ENCODE measurements around the gene ZNF428.
"Not testable (repeated sequence)": the region's sequence is repeated elsewhere in the genome, so short reads cannot be mapped to it uniquely, and the experiment has no call there.

The ZNF428 gene, protein sequence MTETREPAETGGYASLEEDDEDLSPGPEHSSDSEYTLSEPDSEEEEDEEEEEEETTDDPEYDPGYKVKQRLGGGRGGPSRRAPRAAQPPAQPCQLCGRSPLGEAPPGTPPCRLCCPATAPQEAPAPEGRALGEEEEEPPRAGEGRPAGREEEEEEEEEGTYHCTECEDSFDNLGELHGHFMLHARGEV

GRCh38 chr19:43619262-43620060 lies at the start of gene ZNF428:
Gene ZNF428, minus strand, starts transcription at chr19:43619629. Its CDS starts 5,325 bp downstream, at chr19:43614304.
- DNase-seq, result peak; percentile 62 to 96 (median 90)

GRCh38 chr19:43668406-43669109 lies 49.1 kb upstream of the ZNF428 start:
- peak; percentile 64 to 100 (median 96) for DNase-seq

- peak in 1 of 14 donors; percentile 44 for DNase-seq
Measured at GRCh38 chr19:43667876-43668405, 48.5 kb upstream of the ZNF428 start.

GRCh38 chr19:43667126-43667875 lies 47.9 kb upstream of the ZNF428 start:
- peak in 1 of 14 donors; percentile 17 for DNase-seq

DNA sequence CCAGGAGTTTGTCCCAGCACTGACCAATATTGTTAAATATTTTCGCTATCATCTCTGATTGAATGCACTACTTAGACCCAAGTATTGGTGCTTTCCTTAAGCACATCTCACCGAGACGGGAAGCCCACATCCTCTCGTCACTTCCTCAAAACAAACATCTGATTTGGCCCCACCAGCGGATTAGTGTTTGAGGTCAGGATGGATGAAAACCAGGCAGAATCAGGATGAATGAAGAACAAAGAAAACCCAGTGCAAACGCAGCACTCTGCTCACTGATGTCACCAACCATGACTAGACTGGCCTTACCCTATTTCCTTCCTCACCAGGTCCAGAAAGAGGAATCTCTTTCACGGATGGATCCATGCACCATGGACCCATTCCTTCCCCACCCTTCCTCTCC lies 44.6 kb upstream of the ZNF428 start:
- peak in 2 of 14 donors; percentile 2 to 6 for DNase-seq

DNA sequence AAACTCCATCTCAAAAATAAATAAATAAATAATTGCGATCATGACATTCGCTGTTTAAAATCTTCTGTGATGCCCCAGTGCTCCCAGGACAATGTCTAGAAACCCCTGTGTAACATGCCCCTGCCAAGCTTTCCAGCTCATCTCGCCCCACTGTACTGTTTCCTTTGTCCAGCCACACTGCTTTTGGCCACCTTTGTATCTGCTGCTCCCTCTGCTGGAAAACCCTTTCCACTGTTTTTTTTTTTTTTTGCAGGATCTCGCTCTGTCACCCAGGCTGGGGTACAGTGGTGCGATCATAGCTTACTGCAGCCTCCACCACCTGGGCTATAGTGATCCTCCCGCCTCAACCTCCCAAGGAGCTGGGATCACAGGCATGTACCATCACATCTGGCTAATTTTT lies 43.1 kb upstream of the ZNF428 start:
- DNase-seq, result peak in 1 of 14 donors; percentile 1

- DNase-seq, result peak in 1 of 14 donors; percentile 11
Measured at GRCh38 chr19:43660971-43661360, 41.5 kb upstream of the ZNF428 start.

- peak in 1 of 14 donors; percentile 3 for DNase-seq
Measured at GRCh38 chr19:43660301-43660970, 41.0 kb upstream of the ZNF428 start.

DNA sequence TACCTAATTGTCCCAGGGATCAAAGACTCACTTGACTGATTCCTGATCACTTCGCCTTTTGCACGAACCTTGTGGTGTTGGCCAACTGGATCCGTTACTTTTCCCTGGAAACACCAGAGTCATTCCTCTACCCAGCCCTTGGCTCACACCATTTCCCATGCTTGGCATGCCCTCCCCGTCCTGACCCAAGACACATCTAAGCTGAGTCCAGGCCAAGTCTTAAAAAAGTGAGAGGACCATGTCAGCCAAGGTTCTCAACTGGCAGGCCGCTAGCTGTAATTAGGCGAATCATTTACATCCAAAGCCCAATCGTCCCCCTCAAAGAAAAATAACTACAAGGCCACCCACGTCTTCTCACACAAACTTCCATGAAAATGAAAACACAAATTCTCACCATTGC lies 39.1 kb upstream of the ZNF428 start:
- DNase-seq, result peak in 3 of 14 donors; percentile 3 to 25 (median 21)

GRCh38 chr19:43658001-43658400 lies 38.6 kb upstream of the ZNF428 start:
- DNase-seq, result no peak

DNA sequence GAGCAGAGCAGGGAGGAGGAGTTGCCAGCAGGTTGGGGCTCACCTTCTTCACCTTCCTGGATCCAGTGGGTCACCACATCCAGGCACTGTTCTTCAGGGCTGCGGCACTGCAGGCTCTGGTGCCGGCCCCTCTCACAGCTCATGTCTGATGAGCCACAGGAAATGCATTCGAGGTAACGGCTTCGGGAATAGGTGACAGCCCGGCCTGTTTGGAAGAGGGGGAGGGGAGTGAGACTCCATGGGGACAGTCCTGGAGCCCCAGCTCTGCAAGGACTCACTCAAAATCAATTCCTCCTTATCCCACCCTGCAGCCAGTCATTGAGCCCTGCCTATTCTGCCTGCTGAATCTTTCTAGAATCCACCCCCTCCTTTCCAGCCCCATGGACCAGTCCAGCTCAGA lies 37.0 kb upstream of the ZNF428 start:
- DNase-seq, result no peak

GRCh38 chr19:43652546-43652874 lies 33.1 kb upstream of the ZNF428 start:
- no peak for DNase-seq

GRCh38 chr19:43651758-43652545 lies 32.5 kb upstream of the ZNF428 start:
- DNase-seq, result peak in 11 of 14 donors; percentile 12 to 67 (median 46)

DNA sequence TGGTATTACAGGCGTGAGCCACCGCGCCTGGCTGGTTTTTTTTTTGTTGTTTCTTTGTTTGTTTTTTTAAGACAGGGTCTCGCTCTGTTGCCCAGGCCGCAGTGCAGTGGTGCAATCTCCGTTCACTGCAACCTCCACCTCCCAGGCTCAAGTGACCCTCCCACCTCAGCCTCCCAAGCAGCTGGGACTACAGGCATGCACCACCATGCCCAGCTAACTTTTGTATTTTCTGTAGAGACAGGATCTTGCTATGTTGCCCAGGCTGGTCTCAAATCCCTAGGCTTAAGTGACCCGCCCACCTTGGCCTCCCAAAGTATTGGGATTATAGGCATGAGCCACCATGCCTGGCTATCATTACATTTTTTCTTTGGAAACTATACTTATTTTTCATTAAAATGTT lies 30.8 kb upstream of the ZNF428 start:
- not testable (repeated sequence) for DNase-seq

- DNase-seq, result no peak
Measured at GRCh38 chr19:43649514-43649913, 30.1 kb upstream of the ZNF428 start.

GRCh38 chr19:43648633-43649032 lies 29.2 kb upstream of the ZNF428 start:
- DNase-seq, result no peak

- no peak for DNase-seq
Measured at GRCh38 chr19:43644181-43644580, 24.8 kb upstream of the ZNF428 start.

DNA sequence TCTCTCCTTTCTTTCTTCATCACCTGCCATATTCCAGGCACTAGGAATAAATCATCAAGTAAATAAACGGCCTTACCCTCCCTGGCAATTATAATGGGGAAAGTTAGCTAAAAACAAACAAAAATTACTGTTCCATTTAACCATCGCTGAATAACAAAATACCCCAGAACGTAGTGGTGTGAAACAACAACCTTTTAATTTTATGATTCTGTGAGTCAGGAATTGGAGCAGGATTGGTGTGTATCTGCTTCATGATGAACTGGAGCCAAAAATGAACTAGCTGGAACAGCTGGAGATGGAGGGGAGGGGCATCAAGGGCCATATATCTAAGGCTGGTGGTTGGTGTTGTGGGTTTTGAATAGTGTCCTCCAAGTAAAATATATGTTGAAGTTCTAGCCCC lies 23.9 kb upstream of the ZNF428 start:
- DNase-seq, result no peak

- no peak for DNase-seq
Measured at GRCh38 chr19:43642531-43642930, 23.1 kb upstream of the ZNF428 start.

GRCh38 chr19:43641333-43641732 lies 21.9 kb upstream of the ZNF428 start:
- DNase-seq, result no peak

GRCh38 chr19:43640424-43640757 lies 21.0 kb upstream of the ZNF428 start:
- DNase-seq, result no peak
